Measurements from ENCODE around the gene EEF1A2. TPM values are rescaled to one million over a fixed set of nuclear protein-coding genes. Genes with fewer than 3 reads are reported as not detected.

Gene EEF1A2
- total and polyA plus RNA-seq, 5 donors from 2014 or later, result 0.10 to 2.1 (median 0.33) TPM; not detected in 1

- H3K27me3 Mint-ChIP-seq, result peaks cover 10% of the 10 kb centered on the region
- Histone ChIP-seq H3K4me1 (ENCODE audit: control insufficient read depth, insufficient read depth, low read length, poor library complexity, severe bottlenecking) (peaks cover 12% of the 10 kb centered on the region), H3K36me3 (ENCODE audit: control insufficient read depth, insufficient read depth, low read length) (no peaks in the 10 kb centered on the region), H3K9me3 (ENCODE audit: control insufficient read depth in 2 of 2, low read length in 2 of 2) (no peaks in the 10 kb centered on the region), H3K27ac (ENCODE audit: insufficient read depth, low read length, poor library complexity, severe bottlenecking) (no peak overlapping the region), H3K27me3 (ENCODE audit: control insufficient read depth, insufficient read depth, low read length) (no peaks in the 10 kb centered on the region), H3K4me3 (ENCODE audit: low read depth, low read length) (no peak overlapping the region)
- ATAC-seq (ENCODE audit: low read depth in 2 of 2) (no peak), DNase-seq (no peak)
- H3K36me3 Mint-ChIP-seq, result no peaks in the 10 kb centered on the region
- H3K9me3 Mint-ChIP-seq, result peaks cover 0 to 2% (median 0%) of the 10 kb centered on the region in 7 donors
- no peak overlapping the region for H3K4me3 Mint-ChIP-seq
- H3K4me1 Mint-ChIP-seq, result peaks cover 0 to 3% (median 0%) of the 10 kb centered on the region in 4 donors
- H3K27ac Mint-ChIP-seq, result peak overlapping the region in 1 of 3 donors; percentile 31
These were observed 42.2 kb downstream of the EEF1A2 start for GRCh38 chr20:63456429-63457284.

GRCh38 chr20:63455568-63455859, 43.4 kb downstream of the EEF1A2 start:
- Histone ChIP-seq H3K27me3 (ENCODE audit: control insufficient read depth, insufficient read depth, low read length) (no peaks in the 10 kb centered on the region), H3K36me3 (ENCODE audit: control insufficient read depth, insufficient read depth, low read length) (no peaks in the 10 kb centered on the region), H3K9me3 (ENCODE audit: control insufficient read depth in 2 of 2, low read length in 2 of 2) (no peaks in the 10 kb centered on the region), H3K4me1 (ENCODE audit: control insufficient read depth, insufficient read depth, low read length, poor library complexity, severe bottlenecking) (peaks cover 12% of the 10 kb centered on the region), H3K27ac (ENCODE audit: insufficient read depth, low read length, poor library complexity, severe bottlenecking) (no peak overlapping the region), H3K4me3 (ENCODE audit: low read depth, low read length) (no peak overlapping the region)
- peaks cover 0 to 3% (median 0%) of the 10 kb centered on the region in 4 donors for H3K4me1 Mint-ChIP-seq
- no peak overlapping the region for H3K27ac Mint-ChIP-seq
- DNase-seq (no peak), ATAC-seq (ENCODE audit: low read depth in 2 of 2) (no peak)
- H3K4me3 Mint-ChIP-seq, result no peak overlapping the region
- peaks cover 0 to 2% (median 0%) of the 10 kb centered on the region in 7 donors for H3K9me3 Mint-ChIP-seq
- no peaks in the 10 kb centered on the region for H3K36me3 Mint-ChIP-seq
- peaks cover 5% of the 10 kb centered on the region for H3K27me3 Mint-ChIP-seq

GRCh38 chr20:63454731-63455567, 43.9 kb downstream of the EEF1A2 start:
- Histone ChIP-seq H3K27me3 (ENCODE audit: control insufficient read depth, insufficient read depth, low read length) (no peaks in the 10 kb centered on the region), H3K4me1 (ENCODE audit: control insufficient read depth, insufficient read depth, low read length, poor library complexity, severe bottlenecking) (peaks cover 12% of the 10 kb centered on the region), H3K4me3 (ENCODE audit: low read depth, low read length) (no peak overlapping the region), H3K27ac (ENCODE audit: insufficient read depth, low read length, poor library complexity, severe bottlenecking) (no peak overlapping the region), H3K9me3 (ENCODE audit: control insufficient read depth in 2 of 2, low read length in 2 of 2) (no peaks in the 10 kb centered on the region), H3K36me3 (ENCODE audit: control insufficient read depth, insufficient read depth, low read length) (no peaks in the 10 kb centered on the region)
- Mint-ChIP-seq H3K4me1 (peaks cover 0 to 3% (median 0%) of the 10 kb centered on the region in 4 donors), H3K4me3 (no peak overlapping the region), H3K27me3 (peaks cover 5% of the 10 kb centered on the region), H3K27ac (no peak overlapping the region), H3K9me3 (peaks cover 0 to 2% (median 0%) of the 10 kb centered on the region in 7 donors), H3K36me3 (no peaks in the 10 kb centered on the region)
- ATAC-seq (ENCODE audit: low read depth in 2 of 2) (no peak), DNase-seq (no peak)

- H3K9me3 Mint-ChIP-seq, result no peaks in the 10 kb centered on the region
- DNase-seq (no peak), ATAC-seq (ENCODE audit: low read depth in 2 of 2) (peak in 1 of 2 donors; percentile 57)
- Histone ChIP-seq H3K4me3 (ENCODE audit: low read depth, low read length) (no peak overlapping the region), H3K27ac (ENCODE audit: insufficient read depth, low read length, poor library complexity, severe bottlenecking) (no peak overlapping the region), H3K9me3 (ENCODE audit: control insufficient read depth in 2 of 2, low read length in 2 of 2) (no peaks in the 10 kb centered on the region), H3K27me3 (ENCODE audit: control insufficient read depth, insufficient read depth, low read length) (no peaks in the 10 kb centered on the region), H3K4me1 (ENCODE audit: control insufficient read depth, insufficient read depth, low read length, poor library complexity, severe bottlenecking) (peaks cover 12% of the 10 kb centered on the region), H3K36me3 (ENCODE audit: control insufficient read depth, insufficient read depth, low read length) (no peaks in the 10 kb centered on the region)
- peaks cover 0 to 3% (median 0%) of the 10 kb centered on the region in 4 donors for H3K4me1 Mint-ChIP-seq
- peaks cover 5% of the 10 kb centered on the region for H3K27me3 Mint-ChIP-seq
- no peak overlapping the region for H3K4me3 Mint-ChIP-seq
- H3K36me3 Mint-ChIP-seq, result no peaks in the 10 kb centered on the region
- H3K27ac Mint-ChIP-seq, result no peak overlapping the region
These were observed 45.9 kb downstream of the EEF1A2 start for GRCh38 chr20:63452821-63453523.

GRCh38 chr20:63452341-63452740, 46.5 kb downstream of the EEF1A2 start:
- no peaks in the 10 kb centered on the region for H3K9me3 Mint-ChIP-seq
- Histone ChIP-seq H3K36me3 (ENCODE audit: control insufficient read depth, insufficient read depth, low read length) (no peaks in the 10 kb centered on the region), H3K27me3 (ENCODE audit: control insufficient read depth, insufficient read depth, low read length) (no peaks in the 10 kb centered on the region), H3K4me3 (ENCODE audit: low read depth, low read length) (no peak overlapping the region), H3K27ac (ENCODE audit: insufficient read depth, low read length, poor library complexity, severe bottlenecking) (no peak overlapping the region), H3K9me3 (ENCODE audit: control insufficient read depth in 2 of 2, low read length in 2 of 2) (no peaks in the 10 kb centered on the region), H3K4me1 (ENCODE audit: control insufficient read depth, insufficient read depth, low read length, poor library complexity, severe bottlenecking) (peaks cover 7% of the 10 kb centered on the region)
- no peaks in the 10 kb centered on the region for H3K36me3 Mint-ChIP-seq
- H3K27ac Mint-ChIP-seq, result no peak overlapping the region
- no peak overlapping the region for H3K4me3 Mint-ChIP-seq
- H3K4me1 Mint-ChIP-seq, result peaks cover 0 to 3% (median 0%) of the 10 kb centered on the region in 4 donors
- H3K27me3 Mint-ChIP-seq, result peaks cover 5% of the 10 kb centered on the region
- DNase-seq, result no peak
- no peak for ATAC-seq (ENCODE audit: low read depth in 2 of 2)

GRCh38 chr20:63451821-63452220, 47.1 kb downstream of the EEF1A2 start:
- peaks cover 5% of the 10 kb centered on the region for H3K27me3 Mint-ChIP-seq
- no peaks in the 10 kb centered on the region for H3K36me3 Mint-ChIP-seq
- H3K27ac Mint-ChIP-seq, result no peak overlapping the region
- Histone ChIP-seq H3K4me3 (ENCODE audit: low read depth, low read length) (no peak overlapping the region), H3K27ac (ENCODE audit: insufficient read depth, low read length, poor library complexity, severe bottlenecking) (no peak overlapping the region), H3K36me3 (ENCODE audit: control insufficient read depth, insufficient read depth, low read length) (no peaks in the 10 kb centered on the region), H3K27me3 (ENCODE audit: control insufficient read depth, insufficient read depth, low read length) (no peaks in the 10 kb centered on the region), H3K4me1 (ENCODE audit: control insufficient read depth, insufficient read depth, low read length, poor library complexity, severe bottlenecking) (peaks cover 7% of the 10 kb centered on the region), H3K9me3 (ENCODE audit: control insufficient read depth in 2 of 2, low read length in 2 of 2) (no peaks in the 10 kb centered on the region)
- no peak overlapping the region for H3K4me3 Mint-ChIP-seq
- H3K4me1 Mint-ChIP-seq, result peaks cover 0 to 3% (median 0%) of the 10 kb centered on the region in 4 donors
- ATAC-seq (ENCODE audit: low read depth in 2 of 2) (no peak), DNase-seq (no peak)
- no peaks in the 10 kb centered on the region for H3K9me3 Mint-ChIP-seq

GRCh38 chr20:63449796-63450730, 48.8 kb downstream of the EEF1A2 start:
- Mint-ChIP-seq H3K4me3 (no peak overlapping the region), H3K27me3 (peaks cover 5% of the 10 kb centered on the region), H3K36me3 (no peaks in the 10 kb centered on the region), H3K4me1 (peaks cover 0 to 3% (median 0%) of the 10 kb centered on the region in 4 donors), H3K9me3 (no peaks in the 10 kb centered on the region), H3K27ac (no peak overlapping the region)
- no peak for DNase-seq
- H3K27ac ChIP-seq (ENCODE audit: insufficient read depth, low read length, poor library complexity, severe bottlenecking), result no peak overlapping the region
- H3K4me1 ChIP-seq (ENCODE audit: control insufficient read depth, insufficient read depth, low read length, poor library complexity, severe bottlenecking), result peaks cover 7% of the 10 kb centered on the region
- no peak for ATAC-seq (ENCODE audit: low read depth in 2 of 2)
- no peaks in the 10 kb centered on the region for H3K27me3 ChIP-seq (ENCODE audit: control insufficient read depth, insufficient read depth, low read length)
- no peaks in the 10 kb centered on the region for H3K9me3 ChIP-seq (ENCODE audit: control insufficient read depth in 2 of 2, low read length in 2 of 2)
- H3K36me3 ChIP-seq (ENCODE audit: control insufficient read depth, insufficient read depth, low read length), result no peaks in the 10 kb centered on the region
- no peak overlapping the region for H3K4me3 ChIP-seq (ENCODE audit: low read depth, low read length)

Measured in CD4-positive, CD25-positive, alpha-beta regulatory T cell (primary cell).